Dendritic cell treated with granulocyte-macrophage colony-stimulating factor and Interleukin-4, amounts not matched to agents 40 ng/mL and 50 ng/mL, for 4 days (primary cell): ENCODE results near the gene IL20.
A peak's percentile ranks its signal among the peaks of the same experiment; 100 is the strongest.

ENCODE experiments used
- H3K27ac Mint-ChIP-seq: one replicate; pipeline ENCODE4 v1.8.0; 2022; ENCODE audit warnings: mild to moderate bottlenecking, mixed read lengths
- H3K27me3 Mint-ChIP-seq: one replicate; pipeline ENCODE4 v1.8.0; 2022; ENCODE audit warnings: mild to moderate bottlenecking, mixed read lengths
- H3K36me3 Mint-ChIP-seq: one replicate; pipeline ENCODE4 v1.8.0; 2022; ENCODE audit warnings: low read depth, mixed read lengths
- H3K4me1 Mint-ChIP-seq: one replicate; pipeline ENCODE4 v1.8.0; 2022; ENCODE audit warnings: low read depth, mixed read lengths
- H3K4me3 Mint-ChIP-seq: one replicate; pipeline ENCODE4 v1.8.0; 2022; ENCODE audit warnings: mild to moderate bottlenecking, moderate library complexity, mixed read lengths
- H3K9me3 Mint-ChIP-seq: one replicate; pipeline ENCODE4 v1.8.0; 2022; ENCODE audit warnings: mixed read lengths
- intact Hi-C: fragments of 100-400 bp; cut with micrococcal nuclease; formaldehyde crosslinking; loops from one replicate; pipeline ENCODE4 v1.15.0; 2022

IL20 gene

GRCh38 chr1:206864939-206865671, at the start of gene IL20:
Gene IL20 (plus strand): TSS chr1:206865623. CDS start chr1:206865853, 230 bp downstream.
- H3K9me3 Mint-ChIP-seq = no peaks in the 10 kb centered on the region
- peaks cover 2% of the 10 kb centered on the region for H3K4me1 Mint-ChIP-seq
- H3K36me3 Mint-ChIP-seq = no peaks in the 10 kb centered on the region
- intact Hi-C loops = loop anchor here (1.0 to 2.0 kb wide), 2 partner anchors 48 to 117 kb away; no protein-coding TSS in a partner anchor
- H3K27me3 Mint-ChIP-seq = peaks cover 52% of the 10 kb centered on the region
- no peak within 1 kb of the TSS for H3K27ac Mint-ChIP-seq
- no peak within 1 kb of the TSS for H3K4me3 Mint-ChIP-seq

DNA sequence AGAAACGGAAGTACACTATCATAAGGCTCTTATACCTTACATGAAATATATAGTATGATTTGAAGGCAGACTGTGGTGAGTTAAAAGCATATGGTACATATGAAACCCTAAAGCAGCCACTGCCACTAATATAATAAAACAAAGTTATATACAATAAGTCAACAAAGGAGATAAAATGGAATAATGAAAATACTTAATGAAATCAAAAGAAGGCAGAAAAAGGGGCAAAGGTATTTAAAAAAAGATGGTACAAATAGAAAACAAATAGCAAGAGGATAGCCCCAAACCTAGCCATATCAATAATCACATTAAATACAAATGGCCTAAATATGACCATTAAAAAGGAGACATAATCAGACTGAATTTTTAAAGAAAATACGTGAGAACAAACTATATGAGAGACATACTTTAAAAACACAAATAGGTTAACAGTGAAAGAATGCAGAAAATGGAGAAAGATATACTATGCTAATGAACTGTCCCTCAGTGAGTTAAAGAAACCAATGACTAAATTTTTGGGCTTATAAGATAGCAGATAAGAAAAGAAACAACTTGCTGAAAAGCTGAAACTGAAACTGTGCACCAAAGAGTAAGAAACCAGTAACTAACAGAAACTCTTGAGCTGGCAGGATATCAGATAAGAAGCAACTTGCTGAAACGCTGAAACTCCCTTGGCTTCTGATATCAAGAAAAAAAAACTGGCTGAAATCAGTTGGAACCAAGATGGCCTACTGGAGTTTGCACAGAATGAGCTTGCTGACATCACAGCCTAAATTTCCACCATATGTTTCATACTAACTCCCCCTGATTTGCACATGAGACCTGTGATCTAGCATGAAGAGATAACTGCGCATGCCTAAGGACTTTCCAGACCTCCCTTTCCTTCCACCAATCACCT, 48.8 kb upstream of the IL20 start:
- Mint-ChIP-seq H3K27me3 (peaks cover 2% of the 10 kb centered on the region), H3K4me3 (no peak overlapping the region), H3K36me3 (peaks cover 8% of the 10 kb centered on the region), H3K4me1 (peaks cover 43% of the 10 kb centered on the region), H3K27ac (no peak overlapping the region), H3K9me3 (peaks cover 17% of the 10 kb centered on the region)
- intact Hi-C loops = no loop called here

DNA sequence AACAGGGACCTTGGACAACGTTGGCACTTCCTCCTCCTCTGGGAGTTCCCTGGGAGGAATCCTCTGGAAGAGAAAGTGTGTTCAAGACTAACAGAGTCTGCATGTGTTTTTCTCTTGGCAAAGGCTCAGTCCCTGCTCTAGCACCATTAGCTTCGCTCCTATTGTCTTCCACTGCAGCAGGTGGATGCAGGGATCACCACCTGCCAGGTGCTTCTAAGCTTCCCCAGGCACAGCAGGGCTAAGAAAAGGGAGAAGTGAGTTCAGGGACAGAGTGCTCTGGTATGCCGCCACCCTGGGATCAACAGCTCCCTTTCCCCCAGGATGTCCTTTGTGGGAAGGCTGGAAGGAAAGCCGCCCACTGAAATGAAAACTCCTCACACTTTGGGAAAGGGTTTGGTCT, 43.9 kb upstream of the IL20 start:
- Mint-ChIP-seq H3K27ac (peak overlapping the region; percentile 70), H3K36me3 (no peaks in the 10 kb centered on the region)
- intact Hi-C loops = loop anchor here (5.0 kb wide), 1 partner anchor 36 kb away; no protein-coding TSS in a partner anchor

GRCh38 chr1:206823727-206824126, 41.7 kb upstream of the IL20 start:
- Mint-ChIP-seq H3K27me3 (peaks cover 3% of the 10 kb centered on the region), H3K9me3 (no peaks in the 10 kb centered on the region), H3K27ac (peak overlapping the region; percentile 78), H3K36me3 (no peaks in the 10 kb centered on the region), H3K4me1 (peaks cover 59% of the 10 kb centered on the region), H3K4me3 (no peak overlapping the region)
- intact Hi-C loops = loop anchor here (5.0 kb wide), 1 partner anchor 34 kb away; no protein-coding TSS in a partner anchor

More for the DNA sequence above, 43.9 kb upstream of the IL20 start:
- peaks cover 5% of the 10 kb centered on the region for H3K27me3 Mint-ChIP-seq
- H3K4me3 Mint-ChIP-seq = no peak overlapping the region
- no peaks in the 10 kb centered on the region for H3K9me3 Mint-ChIP-seq
- H3K4me1 Mint-ChIP-seq = peaks cover 62% of the 10 kb centered on the region

- peak overlapping the region; percentile 78 for H3K27ac Mint-ChIP-seq
- H3K9me3 Mint-ChIP-seq = no peaks in the 10 kb centered on the region
These were observed 41.1 kb upstream of the IL20 start for GRCh38 chr1:206824331-206824730.

DNA sequence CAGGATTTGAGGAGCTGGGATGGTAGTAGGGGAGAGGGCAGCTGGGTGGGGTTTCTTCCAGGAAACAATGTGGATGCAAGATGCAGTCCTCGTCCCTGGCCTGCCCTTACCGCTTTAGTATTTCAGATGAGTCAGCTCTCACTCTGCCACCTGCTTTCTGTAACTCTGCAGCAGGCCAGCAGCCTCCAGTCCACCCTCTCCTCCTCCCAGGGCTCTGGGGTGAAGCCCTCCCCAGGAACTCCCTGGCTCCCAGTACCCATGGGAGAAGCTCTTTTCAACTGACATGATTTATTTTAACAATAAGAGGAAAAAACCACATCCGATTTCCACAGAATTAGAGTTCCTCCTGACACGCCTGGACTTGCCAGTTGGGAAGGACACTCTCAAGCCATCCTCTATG, 39.0 kb upstream of the IL20 start:
- intact Hi-C loops = no loop called here
- H3K36me3 Mint-ChIP-seq = no peaks in the 10 kb centered on the region
- peaks cover 6% of the 10 kb centered on the region for H3K27me3 Mint-ChIP-seq
- no peaks in the 10 kb centered on the region for H3K9me3 Mint-ChIP-seq
- H3K4me1 Mint-ChIP-seq = peaks cover 62% of the 10 kb centered on the region
- H3K4me3 Mint-ChIP-seq = no peak overlapping the region
- peak overlapping the region; percentile 4 for H3K27ac Mint-ChIP-seq

More at GRCh38 chr1:206824331-206824730, 41.1 kb upstream of the IL20 start:
- no peaks in the 10 kb centered on the region for H3K36me3 Mint-ChIP-seq
- H3K4me1 Mint-ChIP-seq = peaks cover 64% of the 10 kb centered on the region
- H3K4me3 Mint-ChIP-seq = peak overlapping the region; percentile 48
- peaks cover 6% of the 10 kb centered on the region for H3K27me3 Mint-ChIP-seq
- intact Hi-C loops = loop anchor here (5.0 kb wide), 1 partner anchor 33 kb away; no protein-coding TSS in a partner anchor

DNA sequence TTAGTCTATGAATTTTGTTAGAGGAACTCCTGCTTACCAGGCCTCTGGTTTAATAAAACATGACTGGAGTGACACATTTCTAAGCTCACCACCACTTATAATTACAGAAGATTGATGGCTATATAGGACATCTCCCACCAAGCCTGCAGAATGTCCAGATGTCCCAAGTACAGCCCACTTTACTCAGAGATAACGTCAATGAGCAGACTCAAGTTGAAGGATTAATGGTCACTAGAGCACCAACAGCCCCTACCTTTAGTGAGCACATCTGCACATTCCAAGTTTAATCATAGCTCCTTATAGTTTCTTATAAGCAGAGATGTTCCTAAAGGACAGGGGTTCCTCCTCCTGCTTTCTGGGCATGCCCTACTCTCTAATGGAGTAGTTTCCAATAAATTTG, 37.4 kb upstream of the IL20 start:
- Mint-ChIP-seq H3K4me1 (peaks cover 66% of the 10 kb centered on the region), H3K27me3 (peaks cover 3% of the 10 kb centered on the region), H3K4me3 (no peak overlapping the region), H3K9me3 (no peaks in the 10 kb centered on the region), H3K27ac (no peak overlapping the region), H3K36me3 (no peaks in the 10 kb centered on the region)
- intact Hi-C loops = no loop called here

GRCh38 chr1:206828765-206829164, 36.7 kb upstream of the IL20 start:
- Mint-ChIP-seq H3K27me3 (peaks cover 3% of the 10 kb centered on the region), H3K9me3 (no peaks in the 10 kb centered on the region), H3K4me1 (peaks cover 67% of the 10 kb centered on the region), H3K36me3 (no peaks in the 10 kb centered on the region), H3K4me3 (no peak overlapping the region), H3K27ac (peak overlapping the region; percentile 4)
- intact Hi-C loops = no loop called here

GRCh38 chr1:206829282-206829681, 36.1 kb upstream of the IL20 start:
- H3K4me1 Mint-ChIP-seq = peaks cover 67% of the 10 kb centered on the region
- H3K36me3 Mint-ChIP-seq = no peaks in the 10 kb centered on the region
- H3K9me3 Mint-ChIP-seq = no peaks in the 10 kb centered on the region
- intact Hi-C loops = no loop called here
- H3K4me3 Mint-ChIP-seq = no peak overlapping the region
- peaks cover 3% of the 10 kb centered on the region for H3K27me3 Mint-ChIP-seq
- H3K27ac Mint-ChIP-seq = peak overlapping the region; percentile 4

GRCh38 chr1:206829875-206830274, 35.5 kb upstream of the IL20 start:
- intact Hi-C loops = no loop called here
- peaks cover 67% of the 10 kb centered on the region for H3K4me1 Mint-ChIP-seq
- no peaks in the 10 kb centered on the region for H3K9me3 Mint-ChIP-seq
- no peak overlapping the region for H3K27ac Mint-ChIP-seq
- H3K36me3 Mint-ChIP-seq = no peaks in the 10 kb centered on the region
- H3K27me3 Mint-ChIP-seq = peaks cover 3% of the 10 kb centered on the region
- H3K4me3 Mint-ChIP-seq = no peak overlapping the region

DNA sequence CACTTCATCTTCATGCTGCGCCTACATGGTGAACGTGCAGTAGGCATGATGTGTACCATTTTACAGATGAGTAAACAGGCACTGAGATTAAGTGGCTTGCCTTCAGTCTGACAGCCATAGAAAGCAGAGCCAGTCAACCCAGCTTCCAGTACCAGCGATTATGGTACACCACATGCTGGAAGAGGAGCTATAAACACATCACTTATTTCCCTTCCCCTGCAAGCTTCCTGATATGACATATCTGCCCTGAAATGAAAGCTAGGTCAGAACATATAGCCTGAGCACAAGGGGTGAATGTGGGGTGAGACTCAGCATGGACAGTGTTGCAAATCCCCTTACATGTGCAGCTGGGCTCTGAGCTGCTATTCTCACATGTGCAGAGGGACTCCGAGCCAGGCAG, 33.8 kb upstream of the IL20 start:
- Mint-ChIP-seq H3K4me1 (peaks cover 68% of the 10 kb centered on the region), H3K9me3 (no peaks in the 10 kb centered on the region), H3K27ac (no peak overlapping the region), H3K36me3 (no peaks in the 10 kb centered on the region), H3K4me3 (no peak overlapping the region), H3K27me3 (peaks cover 5% of the 10 kb centered on the region)
- intact Hi-C loops = no loop called here

- intact Hi-C loops = no loop called here
- Mint-ChIP-seq H3K36me3 (no peaks in the 10 kb centered on the region), H3K9me3 (no peaks in the 10 kb centered on the region), H3K27ac (peak overlapping the region; percentile 67), H3K4me3 (no peak overlapping the region), H3K4me1 (peaks cover 69% of the 10 kb centered on the region), H3K27me3 (peaks cover 8% of the 10 kb centered on the region)
These were observed 33.0 kb upstream of the IL20 start for GRCh38 chr1:206832352-206832880.

GRCh38 chr1:206833106-206833680, 32.2 kb upstream of the IL20 start:
- Mint-ChIP-seq H3K4me1 (peaks cover 74% of the 10 kb centered on the region), H3K36me3 (no peaks in the 10 kb centered on the region), H3K4me3 (no peak overlapping the region), H3K27me3 (peaks cover 10% of the 10 kb centered on the region), H3K27ac (peak overlapping the region; percentile 67), H3K9me3 (no peaks in the 10 kb centered on the region)
- intact Hi-C loops = no loop called here
